Bronchial epithelial cell (primary cell): ENCODE data around the gene MTX1. TPM values are rescaled to one million over a fixed set of nuclear protein-coding genes. Genes with fewer than 3 reads are reported as not detected.
"Not testable (repeated sequence)": the region's sequence is repeated elsewhere in the genome, so short reads cannot be mapped to it uniquely, and the experiment has no call there.

Source experiments
- DNase-seq: peaks from one replicate; pipeline ENCODE4 v3.0.0-alpha.2; 2010; ENCODE audit warnings: low read depth
- FAIRE-seq: peaks from 2 replicates; lab custom pipeline; 2011; peaks lifted over from hg19 to GRCh38; lab: Jason Lieb, UNC
- H3K27me3 ChIP-seq: 2 replicates; pipeline ENCODE4 v1.5.1; 2011; ENCODE audit warnings: low read length; ENCODE audit not compliant: control insufficient read depth, insufficient read depth
- H3K36me3 ChIP-seq: 2 replicates; pipeline ENCODE4 v1.5.1; 2011; ENCODE audit warnings: low read length; ENCODE audit not compliant: control insufficient read depth, insufficient read depth
- H3K4me3 ChIP-seq: 2 replicates; pipeline ENCODE4 v1.5.1; 2011; ENCODE audit warnings: mild to moderate bottlenecking, low read depth, low read length, control low read depth
- total RNA-seq: library from RNA; depleted of rRNA; stranded (reverse); fragments of >200 nt; gene quantifications from 2 replicates; pipeline ENCODE4 v1.2.1, GENCODE V29; 2014
- TF ChIP-seq, protein P1 (sequence below): IDR thresholded peaks from 2 replicates; pipeline ENCODE4 v1.5.1; 2011; ENCODE audit warnings: mild to moderate bottlenecking, moderate library complexity, low read length, control low read depth, inconsistent platforms; ENCODE audit not compliant: insufficient read depth, severe bottlenecking

Gene MTX1
- total RNA-seq, 1 donor from 2014 or later, result 48.4 TPM

DNA sequence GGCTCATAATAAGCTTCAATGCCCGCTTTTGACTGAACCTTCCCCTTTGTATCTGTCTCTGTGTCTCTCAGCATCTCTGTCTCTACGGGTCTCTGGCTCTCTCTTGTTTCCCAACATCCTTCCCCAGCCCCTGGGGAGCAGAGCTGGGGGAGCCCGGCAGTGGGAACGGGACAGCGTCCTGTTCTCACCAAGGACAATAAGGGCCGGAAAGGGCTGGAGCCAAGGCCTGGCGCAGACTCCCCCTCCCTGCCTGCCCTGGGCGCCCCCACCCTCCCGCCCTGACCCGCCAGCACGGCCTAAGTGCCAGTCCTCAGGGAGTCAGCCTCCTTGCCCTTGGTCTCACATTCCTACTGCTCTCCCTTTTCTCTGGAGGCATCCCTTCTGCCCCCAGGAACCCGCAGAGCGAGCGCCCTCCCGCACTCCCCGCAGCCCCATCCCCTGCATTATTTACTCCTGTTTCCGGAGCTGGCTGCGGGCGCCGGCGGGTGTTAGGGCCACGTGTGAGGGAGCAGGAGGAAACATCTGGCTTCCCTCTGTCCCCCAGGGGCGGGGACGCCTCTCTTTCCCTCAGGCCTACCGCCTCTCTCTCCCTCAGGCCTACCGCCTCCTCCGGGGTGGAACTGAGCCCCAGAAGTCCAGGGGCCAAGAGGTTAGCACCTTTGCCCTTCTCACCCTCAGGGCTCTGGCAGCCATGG, 41.9 kb upstream of the MTX1 start:
- FAIRE-seq (no peak), DNase-seq (no peak)
- Histone ChIP-seq H3K27me3 (no peaks in the 10 kb centered on the region), H3K4me3 (no peak overlapping the region), H3K36me3 (peaks cover 3% of the 10 kb centered on the region)
- TF ChIP-seq, protein P1, sequence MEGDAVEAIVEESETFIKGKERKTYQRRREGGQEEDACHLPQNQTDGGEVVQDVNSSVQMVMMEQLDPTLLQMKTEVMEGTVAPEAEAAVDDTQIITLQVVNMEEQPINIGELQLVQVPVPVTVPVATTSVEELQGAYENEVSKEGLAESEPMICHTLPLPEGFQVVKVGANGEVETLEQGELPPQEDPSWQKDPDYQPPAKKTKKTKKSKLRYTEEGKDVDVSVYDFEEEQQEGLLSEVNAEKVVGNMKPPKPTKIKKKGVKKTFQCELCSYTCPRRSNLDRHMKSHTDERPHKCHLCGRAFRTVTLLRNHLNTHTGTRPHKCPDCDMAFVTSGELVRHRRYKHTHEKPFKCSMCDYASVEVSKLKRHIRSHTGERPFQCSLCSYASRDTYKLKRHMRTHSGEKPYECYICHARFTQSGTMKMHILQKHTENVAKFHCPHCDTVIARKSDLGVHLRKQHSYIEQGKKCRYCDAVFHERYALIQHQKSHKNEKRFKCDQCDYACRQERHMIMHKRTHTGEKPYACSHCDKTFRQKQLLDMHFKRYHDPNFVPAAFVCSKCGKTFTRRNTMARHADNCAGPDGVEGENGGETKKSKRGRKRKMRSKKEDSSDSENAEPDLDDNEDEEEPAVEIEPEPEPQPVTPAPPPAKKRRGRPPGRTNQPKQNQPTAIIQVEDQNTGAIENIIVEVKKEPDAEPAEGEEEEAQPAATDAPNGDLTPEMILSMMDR, result no peak

DNA sequence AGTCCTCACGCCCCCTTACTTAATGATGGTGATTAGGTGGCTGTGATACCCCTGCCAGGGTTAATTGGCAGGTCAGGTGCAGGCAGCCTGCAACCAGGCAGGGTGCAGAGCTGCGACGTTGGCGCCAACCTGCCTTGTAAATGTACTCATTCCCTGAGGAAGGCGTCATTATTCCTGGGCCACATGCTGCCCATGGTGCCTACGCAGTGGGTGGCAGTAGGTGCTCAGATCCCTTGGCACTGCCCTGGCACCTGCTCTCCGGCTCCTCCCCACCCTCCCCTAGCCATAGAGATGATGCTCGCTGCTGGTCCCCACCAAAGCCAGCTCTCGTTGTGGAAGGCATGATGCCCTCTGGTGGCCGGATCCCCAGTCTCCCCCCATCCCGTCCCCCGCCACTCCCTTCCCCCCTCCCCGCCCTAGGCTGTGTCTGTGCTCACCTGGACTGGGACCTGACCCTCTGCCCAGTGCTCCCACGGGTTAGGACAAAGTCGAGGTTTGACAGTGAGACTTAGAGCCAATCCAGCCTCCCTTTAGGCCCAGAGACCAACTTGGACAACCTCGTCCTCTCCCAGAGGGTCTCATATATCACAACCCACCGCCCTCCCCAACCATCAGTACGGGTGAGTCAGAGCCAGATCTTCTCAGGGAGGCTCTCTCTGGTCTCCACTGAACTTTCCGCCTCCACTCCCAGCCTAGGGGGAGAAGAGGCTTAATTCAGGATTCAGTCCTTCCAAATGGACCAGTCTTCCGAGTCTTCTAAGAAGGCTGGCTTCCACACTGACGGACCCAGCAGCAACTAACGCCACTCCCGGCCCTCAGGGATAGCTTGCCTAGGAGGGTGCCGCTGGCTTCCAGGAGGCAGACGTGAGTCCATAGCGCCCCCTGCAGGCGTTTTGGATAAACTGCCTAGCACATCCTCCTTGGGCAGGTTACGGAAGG, 41.1 kb upstream of the MTX1 start:
- TF ChIP-seq, protein P1, result peak; percentile 94
- no peak for FAIRE-seq
- H3K4me3 ChIP-seq, result no peak overlapping the region

DNA sequence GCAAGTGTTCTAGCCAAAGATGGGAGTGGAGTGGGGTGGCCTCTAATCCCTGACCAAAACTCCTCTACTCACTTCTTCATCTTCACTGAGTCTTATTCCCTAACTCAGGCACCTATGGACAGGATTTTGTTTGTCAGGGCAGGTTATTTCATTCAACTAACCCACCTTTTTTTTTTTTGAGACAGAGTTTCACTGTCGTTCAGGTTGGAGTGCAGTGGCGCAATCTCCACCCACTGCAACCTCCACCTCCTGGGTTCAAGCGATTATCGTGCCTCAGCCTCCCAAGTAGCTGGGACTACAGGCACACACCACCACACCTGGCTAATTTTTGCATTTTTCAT, 40.4 kb upstream of the MTX1 start:
- H3K36me3 ChIP-seq, DNase-seq, H3K4me3 ChIP-seq, H3K27me3 ChIP-seq, FAIRE-seq: not testable (repeated sequence)

More for the DNA sequence above, 41.1 kb upstream of the MTX1 start:
- peak; percentile 72 for DNase-seq
- H3K36me3 ChIP-seq, result peaks cover 3% of the 10 kb centered on the region
- H3K27me3 ChIP-seq, result no peaks in the 10 kb centered on the region

DNA sequence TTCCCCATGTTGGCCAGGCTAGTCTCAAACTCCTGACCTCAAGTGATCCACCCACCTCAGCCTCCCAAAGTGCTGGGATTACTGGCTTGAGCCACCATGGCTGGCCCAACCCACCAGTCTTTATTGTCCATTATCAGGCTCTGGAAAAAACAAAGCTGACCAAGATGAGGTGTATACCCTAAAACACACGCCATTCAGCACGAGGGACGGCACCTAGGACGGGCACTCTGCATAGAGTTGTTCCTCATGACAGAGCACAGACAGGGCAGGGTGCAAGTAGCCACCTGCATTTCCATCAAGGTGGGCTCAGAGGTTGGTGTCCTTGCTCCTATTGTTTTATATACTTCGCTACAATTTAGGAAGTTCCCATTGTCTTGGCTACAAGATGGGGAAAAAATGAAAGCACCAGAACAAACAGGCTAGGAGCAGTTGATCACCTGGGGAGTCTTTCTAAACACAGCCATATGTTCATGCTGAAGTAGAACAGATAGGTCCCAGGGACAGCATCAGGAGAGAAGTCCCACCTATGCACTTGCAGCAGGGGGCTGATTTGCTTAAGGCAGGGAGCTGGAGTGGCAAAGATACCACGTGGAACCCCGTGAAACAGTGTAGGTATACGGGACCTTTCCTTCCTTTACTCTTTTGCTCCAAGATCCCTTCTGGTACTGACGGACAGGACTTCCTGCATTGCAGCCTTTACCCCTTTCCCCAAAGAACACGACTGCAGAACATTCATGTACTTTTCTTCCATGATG, 39.9 kb upstream of the MTX1 start:
- Histone ChIP-seq H3K4me3 (no peak overlapping the region), H3K27me3 (no peaks in the 10 kb centered on the region), H3K36me3 (peaks cover 3% of the 10 kb centered on the region)
- FAIRE-seq, result no peak
- DNase-seq, result no peak
- TF ChIP-seq, protein P1, result no peak

DNA sequence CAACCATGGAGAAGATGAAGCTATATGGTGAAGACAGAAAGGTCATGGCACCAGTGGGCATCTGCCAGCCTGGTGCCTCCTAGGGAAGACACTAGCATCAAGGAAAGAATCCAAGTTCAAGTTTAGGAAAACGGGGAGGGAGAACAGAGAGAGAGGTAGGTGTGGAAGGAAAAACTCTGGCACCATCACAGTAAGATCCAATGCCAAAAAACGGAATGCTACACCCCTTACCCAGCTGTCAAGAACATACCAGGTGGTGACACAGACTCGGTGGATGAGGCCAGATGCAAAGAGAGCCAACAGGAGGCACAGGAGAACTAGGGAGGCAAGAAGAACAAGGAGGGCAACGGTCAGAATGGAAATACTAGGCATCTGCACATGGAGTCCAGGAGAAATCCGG, 39.0 kb upstream of the MTX1 start:
- Histone ChIP-seq H3K36me3 (peaks cover 3% of the 10 kb centered on the region), H3K4me3 (no peak overlapping the region), H3K27me3 (no peaks in the 10 kb centered on the region)
- TF ChIP-seq, protein P1, result no peak
- FAIRE-seq (no peak), DNase-seq (no peak)
